GM21526 (cell line): ENCODE results near the gene FHL1.
"Not testable (repeated sequence)": the region's sequence is repeated elsewhere in the genome, so short reads cannot be mapped to it uniquely, and the experiment has no call there.

Experiments
- ATAC-seq: cut with Tn5 transposase; IDR thresholded peaks from one replicate; pipeline ENCODE4 v1.9.1; 2021; ENCODE audit warnings: moderate library complexity; ENCODE audit not compliant: unreplicated experiment, low FRiP score

The FHL1 gene

DNA sequence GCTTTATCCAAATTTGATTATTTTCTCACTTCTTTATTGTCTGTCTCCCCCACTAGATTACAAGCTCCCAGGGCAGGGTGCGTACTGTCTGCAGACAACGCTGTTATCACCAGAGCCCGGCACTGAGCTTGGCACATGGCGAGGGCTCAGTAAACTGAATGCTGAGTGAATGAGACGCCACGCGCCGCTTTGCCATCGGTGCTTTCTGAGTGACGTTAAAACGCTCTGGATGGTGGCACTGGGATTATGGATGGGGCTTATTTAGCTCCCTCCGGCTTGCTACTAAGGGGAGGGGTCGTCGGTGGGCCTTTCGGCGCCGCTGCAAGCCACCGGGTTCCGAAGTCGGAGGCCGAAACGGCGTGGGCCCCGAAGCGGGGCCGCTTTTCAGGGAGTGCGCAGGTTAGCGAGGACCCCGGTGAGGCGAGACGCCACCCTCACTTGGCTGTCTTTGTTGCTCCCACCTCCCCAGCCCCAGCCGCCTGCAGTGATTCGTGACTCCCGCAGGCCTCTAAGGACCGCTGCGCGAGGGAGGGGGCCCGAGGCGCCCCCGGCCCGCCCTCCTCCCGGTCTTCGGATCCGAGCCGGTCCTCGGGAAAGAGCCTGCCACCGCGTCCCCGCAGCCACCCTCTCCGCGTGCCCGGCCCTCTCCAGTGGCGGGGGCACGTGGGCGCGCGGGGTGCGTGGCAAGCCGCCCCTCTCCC is 569 bp upstream of the FHL1 start:
- ATAC-seq, result no peak

DNA sequence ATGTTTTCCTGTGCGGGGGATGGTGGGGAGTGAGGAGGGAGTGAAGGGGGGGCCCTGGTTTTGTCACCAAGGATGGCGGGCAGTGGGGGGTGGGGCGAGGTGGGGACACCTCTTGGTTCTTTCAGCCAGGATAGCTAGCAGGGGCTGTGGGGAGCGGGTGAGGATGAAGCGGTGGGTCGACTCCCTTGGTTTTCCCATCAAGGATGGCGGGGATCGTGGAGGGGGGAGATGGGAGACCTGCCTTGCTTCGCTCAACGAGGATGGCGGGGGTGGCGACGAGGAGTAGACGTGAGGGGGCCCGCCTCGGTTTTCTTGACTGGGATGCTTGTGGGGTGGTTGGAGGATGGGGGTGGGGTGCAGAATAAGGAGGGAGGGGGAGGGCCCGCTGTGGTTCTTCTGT is 643 bp downstream of the FHL1 start:
- ATAC-seq, result no peak

DNA sequence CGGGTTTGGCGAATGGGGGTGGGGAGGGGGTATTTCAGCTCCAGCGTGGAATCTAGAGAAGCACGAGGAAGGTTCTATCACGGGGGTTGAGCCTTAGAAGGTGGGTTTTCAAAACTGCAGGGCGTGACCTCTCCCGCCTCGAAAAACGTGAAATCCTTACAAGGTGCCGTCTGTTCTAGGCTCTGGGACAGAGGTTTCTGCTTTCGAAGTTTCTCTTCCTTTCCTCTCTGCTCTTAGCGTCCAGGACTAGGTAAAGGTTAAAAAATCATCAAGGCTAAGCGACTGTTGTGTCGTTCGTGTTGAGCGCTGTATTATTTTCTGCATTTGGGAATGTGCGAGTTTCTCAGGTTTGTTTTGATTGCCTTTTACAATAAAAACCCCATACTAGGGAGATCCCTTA is 1.1 kb downstream of the FHL1 start:
- ATAC-seq, result no peak

DNA sequence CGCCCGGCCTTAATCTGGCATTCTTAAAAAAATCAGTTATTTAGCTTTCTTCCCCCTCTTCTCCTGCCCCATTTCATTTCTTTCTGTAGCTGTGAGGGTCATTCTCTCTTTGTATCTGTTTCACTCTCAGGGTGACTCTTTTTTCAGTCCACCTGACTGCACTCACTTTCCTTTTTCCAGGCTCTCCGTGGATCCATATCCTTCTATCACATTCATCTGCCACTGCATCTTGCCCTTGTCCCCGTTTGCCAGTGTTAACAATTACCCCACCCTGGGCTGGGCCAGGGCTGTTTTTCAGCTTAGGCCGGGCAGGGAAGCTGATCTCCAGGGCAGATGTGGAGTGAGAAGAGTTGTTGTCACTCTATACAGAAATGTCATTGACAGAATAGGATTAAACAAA is 7.7 kb downstream of the FHL1 start:
- no peak for ATAC-seq

DNA sequence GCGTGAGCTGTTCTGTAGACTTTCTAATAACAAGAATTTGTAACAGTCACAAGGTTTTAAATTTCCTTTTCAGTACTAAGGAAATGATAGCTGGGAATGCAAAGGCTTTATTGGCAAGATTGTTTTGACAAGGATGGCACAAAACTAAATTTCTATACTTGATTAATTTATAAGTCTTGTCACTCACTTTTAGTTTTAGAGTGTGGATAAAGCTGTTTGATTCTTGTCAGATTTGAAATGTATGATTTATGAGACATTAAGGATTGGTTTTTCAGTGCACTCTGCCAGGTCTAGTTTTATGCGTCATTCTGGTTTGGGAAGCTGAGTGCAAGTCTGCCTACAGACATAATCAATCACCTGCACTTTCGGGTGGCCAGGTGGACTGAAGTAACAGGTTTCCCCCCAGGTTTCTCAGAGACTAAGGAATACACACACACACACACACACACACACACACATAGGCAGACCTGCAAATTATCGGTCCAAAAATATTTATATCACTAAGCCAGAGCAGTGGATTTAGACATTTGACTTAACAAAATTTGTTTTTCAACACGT is 9.3 kb downstream of the FHL1 start:
- no peak for ATAC-seq

DNA sequence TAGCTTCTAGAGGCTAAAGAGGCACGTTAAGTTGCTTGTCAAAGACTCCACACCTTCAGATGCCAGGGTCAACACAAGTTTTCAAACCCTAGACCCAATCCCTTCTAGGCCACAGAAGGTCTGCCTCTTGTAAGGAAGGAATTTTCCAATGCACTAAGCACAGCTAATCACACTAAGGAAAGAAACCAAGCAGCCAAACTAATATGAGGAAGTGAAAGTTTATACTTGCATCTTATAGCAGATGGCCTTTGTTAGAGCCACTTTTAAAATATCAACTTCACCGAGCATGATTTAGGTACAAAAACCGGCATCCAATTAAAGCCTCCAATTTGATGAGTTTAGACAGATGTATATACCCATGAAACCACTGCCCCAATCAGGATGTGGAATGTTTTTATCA is 9.9 kb downstream of the FHL1 start:
- no peak for ATAC-seq

DNA sequence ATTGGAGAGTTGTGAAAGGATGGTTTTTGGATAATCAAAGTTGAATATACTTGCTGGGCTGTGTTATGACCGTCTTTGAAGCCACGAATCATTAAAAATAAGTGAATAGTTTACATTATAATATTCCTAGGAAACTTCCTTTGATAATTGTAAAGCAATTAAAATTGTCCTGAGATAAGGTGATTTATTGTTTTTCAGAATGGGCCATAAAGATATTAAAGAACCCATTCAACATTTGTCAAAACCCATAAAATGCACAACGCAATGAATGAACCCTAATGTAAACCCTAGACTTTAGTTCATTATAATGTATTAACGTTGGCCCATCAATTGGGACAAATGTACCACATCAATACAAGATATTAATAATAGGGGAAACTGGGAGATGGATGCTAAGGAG is 11.4 kb downstream of the FHL1 start:
- ATAC-seq, result no peak

DNA sequence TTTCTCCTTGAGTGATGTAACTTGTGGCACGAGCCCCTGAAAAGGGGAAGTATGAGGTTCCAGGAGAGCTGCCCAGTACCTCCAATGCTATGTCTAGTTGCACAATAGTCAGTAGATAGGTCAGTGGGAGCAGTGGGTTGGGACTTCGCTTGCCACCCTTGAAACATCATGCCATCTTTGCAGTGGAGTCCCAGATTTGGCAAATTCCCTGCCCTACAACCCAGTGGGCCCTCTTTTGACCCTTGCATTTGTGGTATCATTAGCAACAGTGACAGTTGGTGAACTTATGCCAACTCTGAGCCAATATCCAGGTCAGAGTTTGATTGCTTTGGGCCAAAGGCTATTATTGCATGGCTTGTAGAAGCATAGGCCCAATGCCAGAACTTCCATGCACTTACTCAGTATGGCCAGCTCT is 12.3 kb downstream of the FHL1 start:
- ATAC-seq, result no peak

DNA sequence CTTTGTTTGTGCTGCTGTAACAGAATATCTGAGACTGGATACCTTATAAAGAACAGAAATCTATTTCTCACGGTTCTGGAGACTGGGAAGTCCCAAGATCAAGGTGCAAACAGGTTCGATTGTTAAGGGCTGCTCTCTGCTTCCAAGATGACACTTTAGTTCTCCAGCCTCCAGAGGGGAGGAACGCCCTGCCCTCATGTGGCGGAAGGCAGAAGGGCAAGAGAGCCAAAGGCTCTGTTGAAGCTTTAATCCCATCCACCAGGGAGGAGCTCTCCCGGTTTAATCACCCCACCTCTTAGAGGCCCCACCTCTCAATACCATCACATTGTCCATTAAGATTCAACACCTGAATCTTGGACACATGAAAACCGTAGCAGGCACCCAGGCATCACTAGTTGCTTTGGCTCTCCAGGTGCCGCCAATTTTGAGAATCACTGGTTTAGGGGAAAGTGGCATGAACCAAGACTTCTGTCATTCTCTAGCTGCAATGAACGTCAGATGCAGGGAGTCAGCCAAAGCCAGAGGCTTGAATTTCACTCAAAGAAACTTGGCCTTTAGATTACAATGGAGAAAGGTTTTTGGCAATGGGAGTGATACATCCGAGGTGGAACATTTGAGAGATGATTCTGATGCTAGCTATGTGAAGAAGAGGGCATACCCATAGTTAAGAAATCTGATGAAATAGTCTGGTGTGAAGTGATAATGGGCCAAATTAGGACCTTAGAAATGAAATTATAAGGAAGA is 15.7 kb downstream of the FHL1 start:
- no peak for ATAC-seq

DNA sequence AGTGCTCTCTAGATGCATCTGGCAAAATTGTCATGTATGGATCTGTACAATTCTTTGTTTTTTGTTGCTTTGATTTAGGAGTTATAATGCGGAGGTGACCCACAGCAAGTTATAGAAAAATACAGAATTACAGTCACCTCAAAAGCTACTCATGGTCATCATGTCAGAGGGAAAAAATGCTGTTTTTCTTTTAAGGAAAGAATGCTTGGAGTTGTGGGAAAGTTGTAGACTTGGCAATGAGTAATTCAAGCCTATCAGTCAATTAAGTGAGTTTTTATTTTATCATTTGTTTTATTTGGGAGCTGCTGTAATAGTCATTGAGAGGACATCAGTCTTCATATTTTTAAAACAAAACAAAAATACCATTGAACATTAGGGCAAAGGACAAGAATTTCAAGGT is 16.4 kb downstream of the FHL1 start:
- ATAC-seq, result no peak

DNA sequence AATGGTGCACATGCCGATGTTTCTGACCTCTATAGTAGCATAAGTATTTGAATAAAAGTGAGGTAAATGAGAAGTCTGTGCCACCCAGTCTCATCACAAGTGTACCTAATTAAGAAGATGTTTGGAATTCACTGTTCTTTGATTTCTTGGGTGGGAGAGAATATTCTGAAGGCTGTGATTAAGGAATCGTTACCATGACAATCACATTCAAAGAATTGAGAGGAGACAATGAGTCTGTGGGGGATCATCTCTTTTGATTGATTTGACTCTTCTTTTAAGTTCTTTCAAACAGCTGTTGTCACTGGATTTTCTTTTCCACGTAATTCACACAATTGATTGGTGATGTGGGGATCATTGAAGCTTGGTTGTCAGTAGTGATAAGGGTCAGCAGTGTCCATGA is 18.1 kb downstream of the FHL1 start:
- no peak for ATAC-seq

DNA sequence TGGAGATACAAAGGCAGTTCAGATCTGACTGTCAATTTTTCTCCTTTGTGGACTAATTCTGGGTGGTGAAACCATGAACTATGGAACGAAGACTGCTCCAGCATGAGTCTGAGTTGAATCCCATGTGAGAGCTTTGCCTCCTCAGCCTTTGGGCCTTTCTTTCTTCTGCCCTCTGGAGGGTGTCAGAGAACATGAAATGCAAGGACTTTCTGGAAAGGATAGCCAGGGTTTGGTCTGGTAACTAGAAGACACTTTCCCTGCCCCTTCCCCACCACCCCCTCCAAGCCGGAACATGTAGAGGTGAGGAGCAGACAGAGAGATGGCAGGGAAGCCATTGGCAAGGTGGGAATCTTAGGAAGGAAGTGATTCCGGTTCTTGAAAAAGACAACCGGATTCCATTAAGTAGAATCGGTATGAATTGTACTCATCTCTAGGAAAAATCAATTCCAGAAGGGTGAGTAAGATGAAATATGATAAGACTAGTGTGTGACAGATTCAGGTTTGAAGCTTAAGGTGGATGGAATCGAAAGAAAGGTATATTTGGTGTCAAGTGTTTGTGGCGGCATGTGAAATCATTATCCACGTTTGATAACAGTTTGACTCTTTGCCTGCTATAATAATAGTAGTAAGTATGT is 19.0 kb downstream of the FHL1 start:
- no peak for ATAC-seq

DNA sequence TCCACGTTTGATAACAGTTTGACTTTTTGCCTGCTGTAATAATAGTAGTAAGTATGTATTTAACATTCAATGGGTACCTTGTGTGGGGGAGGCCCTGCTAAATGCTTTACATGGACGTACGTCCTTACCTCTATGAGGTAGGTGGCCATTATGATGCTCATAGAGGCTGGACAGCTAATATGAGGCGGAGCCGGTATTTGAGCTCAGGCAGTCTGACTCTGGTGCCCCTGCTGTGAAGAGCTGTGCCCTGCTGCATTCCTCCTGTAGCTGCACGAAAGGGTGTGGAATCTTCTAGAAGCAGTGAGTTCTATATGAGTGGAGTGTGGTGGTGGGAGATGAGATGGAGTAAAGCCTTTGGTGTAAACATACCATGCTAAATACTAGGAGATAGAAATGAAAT is 20.7 kb downstream of the FHL1 start:
- ATAC-seq, result not testable (repeated sequence)

DNA sequence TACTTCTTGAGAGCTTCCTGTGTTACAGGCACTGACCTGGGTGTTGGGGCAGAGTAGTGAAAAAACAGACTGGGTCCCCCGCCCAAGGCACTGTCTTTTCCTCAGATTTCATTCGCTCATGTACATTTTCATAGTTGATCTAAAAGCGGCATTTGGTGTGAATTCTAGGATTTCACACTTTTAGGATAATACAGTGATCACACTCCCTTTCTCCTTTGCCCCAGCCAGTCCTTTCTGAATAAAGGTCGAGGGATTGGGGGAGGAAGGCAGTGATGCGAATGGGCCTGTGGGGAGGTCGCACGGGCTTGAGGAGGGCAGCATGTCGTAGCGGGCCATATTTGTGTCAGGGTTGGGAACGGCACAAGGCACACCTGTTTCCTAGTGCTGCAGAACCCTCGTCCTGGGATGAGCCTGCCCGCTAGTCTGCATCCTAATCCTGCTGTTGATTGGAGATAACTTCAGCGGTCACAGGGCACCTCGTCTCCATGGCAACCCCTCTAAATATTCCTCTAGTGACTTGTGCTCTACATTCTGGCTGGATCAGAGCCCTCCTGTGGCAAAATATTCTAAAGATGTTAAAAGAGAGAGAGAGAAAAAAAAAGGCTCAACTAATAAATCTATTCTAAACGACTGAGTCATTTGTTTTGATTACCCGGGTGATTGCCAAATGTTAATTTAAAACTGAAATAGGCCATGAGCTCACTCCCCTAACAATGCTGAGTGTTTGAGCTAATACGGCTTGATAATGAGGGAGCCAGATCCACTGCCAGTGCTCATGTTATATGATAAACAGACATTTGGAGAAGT is 21.8 kb downstream of the FHL1 start:
- no peak for ATAC-seq

DNA sequence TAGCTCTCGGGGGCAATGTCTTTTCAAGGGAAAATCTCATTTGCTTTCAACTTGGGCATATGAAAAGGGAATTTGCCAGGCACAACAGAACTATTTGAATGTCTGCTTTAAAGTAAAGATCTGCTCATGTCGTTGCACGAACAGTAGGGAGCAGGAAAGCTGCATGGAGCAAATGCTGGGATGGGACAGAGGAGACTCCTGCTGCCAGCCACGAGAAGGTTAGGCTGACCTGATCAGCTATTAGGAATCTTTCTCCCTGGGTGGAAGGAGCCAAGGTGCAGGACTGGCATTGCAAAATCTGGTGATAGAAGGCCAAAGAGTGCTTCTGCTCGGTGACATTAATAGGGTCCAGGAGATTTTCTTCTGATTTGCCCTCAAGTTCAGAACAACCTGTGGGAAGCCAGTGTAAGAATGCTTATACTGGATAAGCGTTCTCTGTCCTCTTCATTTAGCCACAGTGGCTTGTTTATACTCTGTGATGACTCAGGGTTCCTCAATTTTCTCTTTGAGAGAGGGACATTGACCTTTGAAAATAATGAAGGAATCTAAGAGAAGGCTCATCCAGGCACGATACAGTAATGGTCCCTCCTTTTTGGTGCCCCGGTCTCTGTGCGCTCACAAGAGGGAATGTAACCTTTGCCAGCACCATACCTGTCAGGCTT is 22.9 kb downstream of the FHL1 start:
- no peak for ATAC-seq

DNA sequence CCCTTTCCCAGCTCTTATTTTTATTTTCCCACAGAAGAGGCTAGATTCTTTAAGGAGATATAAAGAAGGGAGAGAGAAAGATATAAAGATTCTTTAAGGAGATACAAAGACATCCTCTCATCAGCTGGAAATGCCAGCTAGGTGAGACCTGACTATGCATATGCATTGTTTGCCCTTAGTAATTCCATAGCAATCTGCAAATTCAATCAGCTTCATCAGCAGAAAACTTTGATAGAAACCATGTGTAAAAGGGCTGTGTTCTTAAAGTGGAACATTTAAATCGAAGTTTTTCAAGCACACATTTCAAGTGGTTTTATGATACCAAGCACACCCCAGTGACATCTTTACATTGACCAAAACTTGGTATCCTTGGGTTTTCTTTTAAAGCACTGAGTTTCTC is 24.1 kb downstream of the FHL1 start:
- ATAC-seq, result no peak

DNA sequence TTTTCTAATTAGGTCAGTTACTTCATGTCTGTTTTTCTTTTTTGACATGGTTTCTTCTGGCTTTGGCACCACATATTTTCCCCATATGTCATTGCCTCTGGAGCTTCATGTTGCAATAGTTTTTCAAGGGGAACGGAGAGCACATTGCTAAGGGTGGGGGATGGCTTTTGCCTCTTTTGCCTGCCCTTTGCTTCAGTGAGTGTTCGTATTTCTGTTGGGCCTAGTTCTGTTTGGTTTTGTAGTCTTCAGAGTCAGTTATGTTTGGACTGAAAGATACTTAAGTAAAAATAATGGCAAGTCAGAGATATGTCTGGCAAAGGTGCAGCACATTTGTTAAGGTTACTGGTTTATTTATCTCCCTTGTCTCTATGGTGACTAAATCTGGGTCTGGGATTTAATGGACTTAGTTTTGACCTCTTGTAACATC is 29.1 kb downstream of the FHL1 start:
- ATAC-seq, result no peak

DNA sequence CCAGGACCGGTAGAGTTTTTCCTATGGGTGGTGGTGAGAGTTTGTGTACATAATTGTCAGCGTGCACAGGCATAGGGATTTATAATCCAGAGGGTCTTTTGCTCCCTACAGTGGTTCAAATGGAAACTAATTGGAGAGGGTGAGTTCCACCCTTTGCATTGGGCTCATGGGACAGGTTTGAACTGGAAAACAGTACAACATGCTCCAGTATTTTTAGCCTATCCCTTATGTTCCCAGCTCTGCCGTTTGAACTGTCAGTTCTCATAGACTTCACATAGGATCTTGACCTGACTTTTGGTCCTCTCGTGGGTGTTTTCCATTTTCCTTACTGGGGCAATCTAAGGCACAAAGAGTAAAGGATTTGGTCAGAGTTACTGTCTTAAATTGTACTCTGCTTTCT is 31.8 kb downstream of the FHL1 start:
- ATAC-seq, result no peak

DNA sequence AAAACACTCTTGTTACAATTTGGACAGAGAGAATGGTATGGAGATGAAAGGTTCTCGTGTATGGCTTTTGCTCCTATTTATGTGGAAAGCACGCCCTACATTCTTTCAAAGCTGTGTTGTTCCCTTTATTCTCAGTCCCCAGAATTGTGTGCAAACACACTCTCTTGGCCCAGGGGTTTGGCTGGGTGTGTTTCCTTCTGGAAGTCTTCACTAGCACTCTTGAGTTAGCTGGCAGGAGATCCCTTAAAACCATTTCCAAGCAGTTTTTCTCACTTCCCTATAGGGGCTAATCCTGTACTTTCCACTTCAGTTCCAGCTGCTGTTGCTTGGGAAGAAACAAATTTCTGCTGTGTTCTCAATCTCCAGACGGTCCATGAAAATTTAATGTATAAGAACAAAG is 35.1 kb downstream of the FHL1 start:
- no peak for ATAC-seq

DNA sequence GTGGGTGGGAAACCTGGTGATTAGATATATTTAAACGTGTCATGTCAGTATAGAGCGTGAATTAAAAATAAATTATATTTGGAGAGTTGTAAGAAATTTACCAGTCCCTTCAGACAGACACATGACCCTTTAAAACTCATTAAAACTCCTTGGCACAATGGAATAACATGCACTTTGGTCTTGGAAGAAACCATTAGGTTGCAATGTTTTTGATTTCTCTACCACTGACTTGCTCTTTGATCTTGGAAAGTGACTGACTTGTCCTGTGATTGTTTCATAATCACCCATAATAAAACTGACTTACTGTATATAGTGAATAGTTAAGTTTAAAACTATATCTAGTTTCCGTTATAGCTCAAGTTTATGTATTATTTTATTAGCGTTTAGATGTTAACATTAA is 35.8 kb downstream of the FHL1 start:
- ATAC-seq, result no peak
